HEK293 (cell line): Measurements from ENCODE around the gene KIAA1210.

Source experiments
- ATF2 ChIP-seq: fragments of 450-650 bp; formaldehyde crosslinking; IDR thresholded peaks from 2 replicates; pipeline ENCODE4 v1.5.1; 2016; ENCODE audit warnings: missing biosample characterization, missing genetic modification characterization, low read depth
- BCL11B ChIP-seq: fragments of 450-650 bp; formaldehyde crosslinking; IDR thresholded peaks from 2 replicates; pipeline ENCODE4 v1.5.1; 2016; ENCODE audit warnings: low read depth, missing biosample characterization, missing genetic modification characterization
- CTCF ChIP-seq: fragments of 450-650 bp; formaldehyde crosslinking; IDR thresholded peaks from 2 replicates; pipeline ENCODE4 v1.5.1; 2016; ENCODE audit warnings: missing biosample characterization, missing genetic modification characterization
- MZF1 ChIP-seq: fragments of 450-650 bp; formaldehyde crosslinking; IDR thresholded peaks from 2 replicates; pipeline ENCODE4 v1.5.1; 2017; ENCODE audit warnings: missing biosample characterization, missing genetic modification characterization, borderline replicate concordance
- RBAK ChIP-seq: fragments of 450-650 bp; formaldehyde crosslinking; IDR thresholded peaks from 2 replicates; pipeline ENCODE4 v1.5.1; 2016; ENCODE audit warnings: missing biosample characterization, missing genetic modification characterization
- YY1 ChIP-seq: fragments of 450-650 bp; formaldehyde crosslinking; IDR thresholded peaks from 2 replicates; pipeline ENCODE4 v1.5.1; 2018; ENCODE audit warnings: missing biosample characterization, missing genetic modification characterization
- ZBTB11 ChIP-seq: fragments of 450-650 bp; formaldehyde crosslinking; conservative IDR thresholded peaks from 2 replicates; pipeline ENCODE4 v1.5.1; 2016; ENCODE audit warnings: low read depth, missing biosample characterization, missing genetic modification characterization
- ZEB2 ChIP-seq: fragments of 450-650 bp; formaldehyde crosslinking; IDR thresholded peaks from 2 replicates; pipeline ENCODE4 v1.5.1; 2016; ENCODE audit warnings: missing biosample characterization, missing genetic modification characterization
- ZNF223 ChIP-seq: fragments of 450-650 bp; formaldehyde crosslinking; IDR thresholded peaks from 2 replicates; pipeline ENCODE4 v1.5.1; 2016; ENCODE audit warnings: missing biosample characterization, missing genetic modification characterization
- ZNF398 ChIP-seq: fragments of 450-650 bp; formaldehyde crosslinking; IDR thresholded peaks from 2 replicates; pipeline ENCODE4 v1.5.1; 2017; ENCODE audit warnings: missing biosample characterization, missing genetic modification characterization
- ZNF404 ChIP-seq: fragments of 450-650 bp; formaldehyde crosslinking; IDR thresholded peaks from 2 replicates; pipeline ENCODE4 v1.5.1; 2017; ENCODE audit warnings: missing biosample characterization, missing genetic modification characterization
- TF ChIP-seq, protein P1 (sequence below): fragments of 450-650 bp; formaldehyde crosslinking; IDR thresholded peaks from 2 replicates; pipeline ENCODE4 v1.5.1; 2016; ENCODE audit warnings: missing biosample characterization, missing genetic modification characterization

- TF ChIP-seq ZBTB11 (no peak), ZEB2 (tag by site-specific recombination) (no peak), ATF2 (tag by site-specific recombination) (no peak), ZNF404 (tag by site-specific recombination) (no peak), RBAK (tag by site-specific recombination) (no peak), BCL11B (tag by site-specific recombination) (no peak), MZF1 (tag by site-specific recombination) (no peak), YY1 (tag by site-specific recombination) (no peak), CTCF (tag by site-specific recombination) (no peak), ZNF223 (tag by site-specific recombination) (no peak), ZNF398 (tag by site-specific recombination) (no peak)
- TF ChIP-seq, protein P1, sequence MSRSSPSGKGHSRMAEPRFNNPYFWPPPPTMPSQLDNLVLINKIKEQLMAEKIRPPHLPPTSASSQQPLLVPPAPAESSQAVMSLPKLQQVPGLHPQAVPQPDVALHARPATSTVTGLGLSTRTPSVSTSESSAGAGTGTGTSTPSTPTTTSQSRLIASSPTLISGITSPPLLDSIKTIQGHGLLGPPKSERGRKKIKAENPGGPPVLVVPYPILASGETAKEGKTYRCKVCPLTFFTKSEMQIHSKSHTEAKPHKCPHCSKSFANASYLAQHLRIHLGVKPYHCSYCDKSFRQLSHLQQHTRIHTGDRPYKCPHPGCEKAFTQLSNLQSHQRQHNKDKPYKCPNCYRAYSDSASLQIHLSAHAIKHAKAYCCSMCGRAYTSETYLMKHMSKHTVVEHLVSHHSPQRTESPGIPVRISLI = no peak
These were observed 5.3 kb upstream of the KIAA1210 start for GRCh38 chrX:119132961-119133360.
